ENCODE data around the gene KCTD16.

Gene KCTD16

GRCh38 chr5:144156767-144157171 is 13.9 kb upstream of the KCTD16 start (continued):
- peak; percentile 16; the same call in 1 of the 2 replicates for TF ChIP-seq TSHZ1 (tag by site-specific recombination; IDR thresholded peaks at IDR 0.05; ENCODE audit: borderline replicate concordance)

GRCh38 chr5:144162686-144163085 is 8.0 kb upstream of the KCTD16 start:
- no peak overlapping the region for H3K27ac ChIP-seq (ENCODE audit: extremely low read depth, low read depth, low read length)
- H3K4me3 ChIP-seq (ENCODE audit: low read depth, low read length): no peak overlapping the region
- ChIA-PET CTCF (interaction anchor here (0.6 kb wide), 1 partner anchor 31 kb away, joined by 3 read pairs; no protein-coding TSS in a partner anchor), POLR2A (interaction anchor here (0.6 kb wide), 1 partner anchor 759 kb away, joined by 5 read pairs; the partner anchor contains the start of gene NR3C1)
- TF ChIP-seq ZNF324 (tag by site-specific recombination; IDR thresholded peaks at IDR 0.05) (no peak), ZNF549 (tag by site-specific recombination; IDR thresholded peaks at IDR 0.05) (no peak), ZNF121 (tag by site-specific recombination; IDR thresholded peaks at IDR 0.05) (no peak), KLF9 (tag by site-specific recombination; IDR thresholded peaks at IDR 0.05; ENCODE audit: low read depth) (no peak)
- H3K4me1 ChIP-seq (ENCODE audit: control insufficient read depth, insufficient read depth, low read length): no peaks in the 10 kb centered on the region
- H3K36me3 ChIP-seq (ENCODE audit: control insufficient read depth in 2 of 2, insufficient read depth in 1 of 2, low read length in 2 of 2): peaks cover 68 to 83% of the 10 kb centered on the region in 2 experiments
- no peaks in the 10 kb centered on the region for H3K9me3 ChIP-seq (ENCODE audit: control insufficient read depth, insufficient read depth, low read depth, low read length)

GRCh38 chr5:144166696-144167095 is 4.0 kb upstream of the KCTD16 start:
- peaks cover 3% of the 10 kb centered on the region; the same call in 1 of the 2 replicates for H3K4me1 ChIP-seq (ENCODE audit: control insufficient read depth, insufficient read depth, low read length)
- no peaks in the 10 kb centered on the region for H3K9me3 ChIP-seq (ENCODE audit: control insufficient read depth, insufficient read depth, low read depth, low read length)
- CTCF ChIA-PET: interaction anchor here (1.2 kb wide), 1 partner anchor 25 kb away, joined by 3 read pairs; no protein-coding TSS in a partner anchor
- POLR2A ChIA-PET: no interaction called here
- no peak overlapping the region for H3K4me3 ChIP-seq (ENCODE audit: low read depth, low read length)
- TF ChIP-seq ZNF202 (tag by site-specific recombination; IDR thresholded peaks at IDR 0.05; ENCODE audit: borderline replicate concordance) (no peak), ZNF10 (tag by site-specific recombination; IDR thresholded peaks at IDR 0.05) (no peak), ZNF792 (tag by site-specific recombination; IDR thresholded peaks at IDR 0.05) (no peak), ZNF132 (tag by site-specific recombination; IDR thresholded peaks at IDR 0.05; ENCODE audit: borderline replicate concordance) (no peak), ZNF585B (tag by site-specific recombination; IDR thresholded peaks at IDR 0.05) (no peak), KLF1 (tag by site-specific recombination; IDR thresholded peaks at IDR 0.05) (no peak)
- no peak overlapping the region for H3K27ac ChIP-seq (ENCODE audit: extremely low read depth, low read depth, low read length)
- peaks cover 43 to 72% of the 10 kb centered on the region in 2 experiments for H3K36me3 ChIP-seq (ENCODE audit: control insufficient read depth in 2 of 2, insufficient read depth in 1 of 2, low read length in 2 of 2)

GRCh38 chr5:144167998-144168397 is 2.7 kb upstream of the KCTD16 start:
- H3K4me3 ChIP-seq (ENCODE audit: low read depth, low read length): no peak overlapping the region
- ChIA-PET POLR2A (no interaction called here), CTCF (interaction anchor here (1.2 kb wide), 1 partner anchor 24 kb away, joined by 3 read pairs; no protein-coding TSS in a partner anchor)
- H3K36me3 ChIP-seq (ENCODE audit: control insufficient read depth in 2 of 2, insufficient read depth in 1 of 2, low read length in 2 of 2): peaks cover 30 to 59% of the 10 kb centered on the region in 2 experiments
- H3K27ac ChIP-seq (ENCODE audit: extremely low read depth, low read depth, low read length): no peak overlapping the region
- H3K9me3 ChIP-seq (ENCODE audit: control insufficient read depth, insufficient read depth, low read depth, low read length): no peaks in the 10 kb centered on the region
- TF ChIP-seq SCRT1 (tag by site-specific recombination; IDR thresholded peaks at IDR 0.05; ENCODE audit: borderline replicate concordance) (peak; percentile 97), OSR2 (tag by site-specific recombination; IDR thresholded peaks at IDR 0.05) (no peak), ZNF148 (tag by site-specific recombination; IDR thresholded peaks at IDR 0.05; ENCODE audit: borderline replicate concordance) (no peak), ZNF350 (tag by site-specific recombination; IDR thresholded peaks at IDR 0.05) (no peak), AEBP2 (tag by site-specific recombination; IDR thresholded peaks at IDR 0.05; ENCODE audit: borderline replicate concordance) (no peak), ZBTB10 (tag by site-specific recombination; IDR thresholded peaks at IDR 0.05) (no peak), SCRT2 (tag by site-specific recombination; IDR thresholded peaks at IDR 0.05) (peak; percentile 99)
- H3K4me1 ChIP-seq (ENCODE audit: control insufficient read depth, insufficient read depth, low read length): peaks cover 3% of the 10 kb centered on the region; the same call in 1 of the 2 replicates
